T-helper 17 cell (primary cell): ENCODE results near the gene DUOXA2. TPM values are rescaled to one million over a fixed set of nuclear protein-coding genes. Genes with fewer than 3 reads are reported as not detected.

Experiments used
- total RNA-seq, 4 donors: library from RNA in 2 of 4; stranded (reverse) in 2 of 4; gene quantifications; one replicate each; pipeline ENCODE4 v1.2.3 and lab custom pipeline; 2022 to 2026

The DUOXA2 gene
- total RNA-seq, 2 donors from 2014 or later, result not detected

Other genes with a start within 250 kb of the DUOXA2 start
- not detected for gene TERB2, start 157.6 kb upstream of the DUOXA2 start, total RNA-seq
- 1 to 10 TPM; 2.1 to 3.7 TPM for gene SORD, start 91.1 kb upstream of the DUOXA2 start, total RNA-seq
- under 1 TPM in 1 of 2 donors, not detected in 1; 0.27 TPM for gene DUOX2, start 154 bp upstream of the DUOXA2 start, total RNA-seq
- under 1 TPM in 1 of 2 donors, not detected in 1; 0.57 TPM for gene DUOXA1, start 15.6 kb downstream of the DUOXA2 start, total RNA-seq
- gene DUOX1, start 15.7 kb downstream of the DUOXA2 start, total RNA-seq, result under 1 TPM in 1 of 2 donors, not detected in 1; 0.42 TPM
- 1 to 10 TPM; 2.0 to 2.8 TPM for gene SHF, start 73.6 kb downstream of the DUOXA2 start, total RNA-seq
- not detected for gene SLC28A2, start 137.9 kb downstream of the DUOXA2 start, total RNA-seq